Hematopoietic multipotent progenitor cell treated with erythropoietin and hydrocortisone succinate and interleukin-3 and kit ligand, for 15 days (in vitro differentiated cells): Measurements from ENCODE around the gene TVP23A.
"Not testable (repeated sequence)": the region's sequence is repeated elsewhere in the genome, so short reads cannot be mapped to it uniquely, and the experiment has no call there.

ENCODE experiments used
- DNase-seq: peaks from one replicate; pipeline ENCODE4 v3.0.0-alpha.2; 2015; ENCODE audit warnings: low spot score

The TVP23A gene

GRCh38 chr16:10745841-10746240 is 72.8 kb downstream of the TVP23A start:
- DNase-seq, result no peak

DNA sequence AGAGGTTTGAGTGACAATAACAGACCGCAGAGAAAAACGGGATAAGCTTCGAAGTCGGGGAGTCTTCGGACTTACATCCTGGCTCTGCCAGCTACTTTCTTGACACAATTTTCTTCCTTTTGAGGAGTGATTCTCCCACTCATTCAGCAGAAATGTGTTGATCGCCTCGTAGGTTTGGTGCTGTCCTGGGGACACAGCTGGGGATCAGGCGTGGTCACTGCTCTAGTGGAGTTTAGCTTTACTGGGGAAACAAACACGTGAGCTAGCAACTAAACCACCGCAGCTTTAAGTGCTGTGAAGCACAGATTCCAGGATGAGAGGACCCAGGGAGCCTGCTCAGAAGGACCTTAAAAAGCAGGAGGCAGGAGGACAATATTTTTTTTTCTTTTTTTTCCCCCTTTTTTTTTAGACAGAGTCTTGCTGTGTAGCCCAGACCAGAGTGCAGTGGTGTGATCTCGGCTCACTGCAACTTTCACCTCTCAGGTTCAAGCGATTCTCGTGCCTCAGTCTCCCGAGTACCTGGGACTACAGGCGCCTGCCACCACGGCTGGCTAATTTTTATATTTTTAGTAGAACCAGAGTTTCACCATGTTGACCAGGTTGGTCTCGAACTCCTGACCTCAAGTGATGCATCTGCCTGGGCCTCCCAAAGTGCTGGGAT is 74.1 kb downstream of the TVP23A start:
- DNase-seq, result no peak

DNA sequence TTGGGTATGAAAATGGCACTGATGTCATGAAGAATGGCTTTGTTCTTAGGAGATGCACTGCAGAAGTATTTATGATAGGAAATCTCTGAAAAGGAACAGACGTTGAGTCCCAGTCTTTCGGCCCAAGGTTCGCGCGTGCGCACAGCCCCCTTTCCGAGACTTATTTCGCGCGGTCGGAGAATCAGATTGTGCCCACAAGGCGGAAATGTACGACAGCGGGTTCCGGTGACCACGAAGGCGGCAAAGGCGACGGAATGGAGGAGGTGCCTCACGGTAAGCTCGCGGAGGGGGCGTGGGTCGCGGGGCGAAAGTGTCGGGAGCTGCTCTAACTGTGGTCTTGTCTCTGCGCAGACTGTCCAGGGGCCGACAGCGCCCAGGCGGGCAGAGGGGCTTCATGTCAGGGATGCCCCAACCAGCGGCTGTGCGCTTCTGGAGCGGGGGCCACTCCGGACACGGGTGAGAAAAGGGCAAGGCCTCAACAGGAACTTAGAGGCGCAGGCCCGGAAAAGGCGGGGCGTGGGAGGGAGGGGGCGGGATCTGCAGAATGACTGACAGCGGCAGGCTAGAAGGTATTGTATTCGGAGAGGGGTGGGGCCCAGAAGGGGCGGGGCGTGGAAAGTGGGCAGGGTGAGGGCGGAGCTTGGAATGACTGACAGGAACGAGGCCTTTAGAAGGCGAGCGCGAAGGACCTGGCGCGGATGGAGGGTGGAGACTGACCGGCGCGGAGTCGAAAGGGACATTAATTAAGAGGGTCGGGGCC is 74.8 kb downstream of the TVP23A start, which contains the start of gene NUBP1:
TSS of gene NUBP1 (plus strand) at position 233 of the 760 bp plus-strand sequence. CDS start at position 255, 22 bp downstream.
- DNase-seq, result peak; percentile 97

DNA sequence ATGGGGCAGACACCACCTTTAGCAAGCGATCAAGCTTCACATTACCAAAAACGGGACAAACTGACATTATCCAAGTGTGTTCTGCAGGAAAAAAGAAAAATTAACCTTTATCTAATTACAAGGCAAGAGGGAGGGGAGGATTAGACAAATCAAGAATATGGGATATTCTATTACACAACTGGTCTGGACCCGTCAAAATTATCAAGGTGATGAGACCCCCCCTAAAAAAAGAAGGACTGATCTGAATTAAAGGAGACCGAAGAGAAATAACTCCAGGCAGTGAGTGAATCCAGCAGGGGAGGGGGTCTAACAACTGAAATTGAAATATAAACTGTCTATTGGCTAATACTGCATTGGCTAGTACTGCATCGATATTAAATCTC is 75.4 kb downstream of the TVP23A start:
- DNase-seq, result no peak

DNA sequence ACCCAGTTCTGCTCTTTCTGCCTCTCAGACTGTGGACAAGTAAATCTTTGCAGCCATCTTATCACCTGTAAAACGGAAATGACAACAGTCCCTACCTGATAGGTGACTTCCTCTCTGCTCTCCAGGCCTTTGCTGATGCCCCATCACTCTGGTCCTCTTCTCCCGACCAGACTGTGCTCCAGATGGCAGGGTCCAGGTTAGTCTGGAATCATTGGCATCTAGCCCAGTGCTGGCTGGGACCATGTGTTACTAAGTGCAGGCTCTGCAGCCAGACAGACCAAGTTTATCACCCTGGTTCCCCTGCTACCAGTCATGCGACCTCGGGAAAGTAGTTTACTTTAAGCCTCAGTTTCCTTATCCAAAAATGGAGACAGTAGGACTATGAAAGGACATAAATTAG is 76.8 kb downstream of the TVP23A start:
- no peak for DNase-seq

DNA sequence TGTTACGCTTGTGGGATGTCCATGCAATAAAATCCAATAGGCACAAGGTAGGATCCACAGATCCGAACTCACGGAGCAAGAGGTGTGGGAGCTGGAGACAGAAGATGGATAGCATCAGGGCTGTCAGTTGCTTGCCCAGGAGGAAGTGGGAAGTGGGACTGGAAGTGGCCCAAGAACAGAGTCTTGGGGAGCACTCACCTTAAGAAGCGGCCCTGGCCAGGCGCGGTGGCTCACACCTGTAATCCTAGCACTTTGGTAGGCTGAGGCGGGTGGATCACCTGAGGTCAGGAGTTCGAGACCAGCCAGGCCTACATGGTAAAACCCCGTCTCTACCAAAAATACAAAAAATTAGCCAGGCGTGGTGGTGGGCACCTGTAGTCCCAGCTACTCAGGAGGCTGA is 77.3 kb downstream of the TVP23A start:
- DNase-seq, result not testable (repeated sequence)

DNA sequence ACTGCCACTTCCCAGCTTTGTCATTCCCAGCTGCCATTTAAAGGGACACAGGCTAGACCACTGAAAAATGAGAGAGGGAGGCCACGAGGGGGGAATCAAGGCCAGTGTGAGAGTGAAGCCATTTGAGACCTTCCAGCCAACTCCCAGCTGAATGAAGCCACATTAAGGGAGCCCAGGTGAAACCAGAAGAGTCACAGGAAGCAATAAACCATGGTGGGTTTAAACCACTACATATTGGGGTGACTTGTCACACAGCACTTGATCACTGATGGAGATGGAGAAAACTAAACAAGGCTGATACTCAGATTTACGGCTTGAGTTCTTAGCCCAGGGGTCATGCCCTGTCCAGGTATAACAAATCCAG is 77.8 kb downstream of the TVP23A start:
- DNase-seq, result no peak

DNA sequence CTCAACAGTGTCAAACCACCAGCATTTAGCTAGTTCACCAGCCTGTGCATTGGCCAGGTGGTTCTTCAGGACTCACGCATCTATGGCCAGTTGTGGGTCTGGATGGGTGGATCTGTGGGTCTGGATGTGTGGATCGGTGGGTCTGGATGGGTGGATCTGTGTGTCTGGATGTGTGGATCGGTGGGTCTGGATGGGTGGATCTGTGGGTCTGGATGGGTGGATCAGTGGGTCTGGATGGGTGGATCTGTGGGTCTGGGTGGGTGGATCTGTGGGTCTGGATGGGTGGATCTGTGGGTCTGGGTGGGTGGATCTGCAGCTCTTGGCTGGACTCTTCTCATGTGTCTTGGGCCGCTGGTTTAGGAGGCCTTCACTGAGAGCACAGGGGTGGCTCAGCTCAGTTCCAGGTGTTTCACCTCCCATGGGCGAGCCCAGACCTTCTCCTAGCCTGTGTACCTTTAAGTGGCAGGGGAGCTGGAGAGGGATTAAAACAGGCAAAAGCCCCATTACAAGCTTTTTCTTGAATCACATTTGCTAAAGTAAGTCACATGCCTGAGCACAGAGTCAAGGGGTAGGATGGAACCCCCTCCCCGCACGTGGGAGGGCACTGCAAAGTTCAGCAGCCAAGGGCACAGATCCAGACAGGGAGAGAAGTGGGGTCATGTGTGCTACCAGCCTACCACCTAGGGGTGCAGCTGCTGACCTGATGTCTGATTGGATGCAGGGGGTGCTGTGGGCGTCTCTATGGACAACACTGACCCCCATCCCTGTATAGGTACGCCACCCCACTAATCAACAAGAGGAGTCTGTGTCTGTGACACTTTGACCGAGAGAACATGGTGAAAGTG is 78.4 kb downstream of the TVP23A start:
- no peak for DNase-seq

- no peak for DNase-seq
Measured at GRCh38 chr16:10738231-10739077, 80.1 kb downstream of the TVP23A start.

- peak; percentile 81 for DNase-seq
Measured at GRCh38 chr16:10737068-10737625, 81.4 kb downstream of the TVP23A start.

- no peak for DNase-seq
Measured at GRCh38 chr16:10731790-10732189, 86.8 kb downstream of the TVP23A start.

- no peak for DNase-seq
Measured at GRCh38 chr16:10729104-10730048, 89.2 kb downstream of the TVP23A start.

DNA sequence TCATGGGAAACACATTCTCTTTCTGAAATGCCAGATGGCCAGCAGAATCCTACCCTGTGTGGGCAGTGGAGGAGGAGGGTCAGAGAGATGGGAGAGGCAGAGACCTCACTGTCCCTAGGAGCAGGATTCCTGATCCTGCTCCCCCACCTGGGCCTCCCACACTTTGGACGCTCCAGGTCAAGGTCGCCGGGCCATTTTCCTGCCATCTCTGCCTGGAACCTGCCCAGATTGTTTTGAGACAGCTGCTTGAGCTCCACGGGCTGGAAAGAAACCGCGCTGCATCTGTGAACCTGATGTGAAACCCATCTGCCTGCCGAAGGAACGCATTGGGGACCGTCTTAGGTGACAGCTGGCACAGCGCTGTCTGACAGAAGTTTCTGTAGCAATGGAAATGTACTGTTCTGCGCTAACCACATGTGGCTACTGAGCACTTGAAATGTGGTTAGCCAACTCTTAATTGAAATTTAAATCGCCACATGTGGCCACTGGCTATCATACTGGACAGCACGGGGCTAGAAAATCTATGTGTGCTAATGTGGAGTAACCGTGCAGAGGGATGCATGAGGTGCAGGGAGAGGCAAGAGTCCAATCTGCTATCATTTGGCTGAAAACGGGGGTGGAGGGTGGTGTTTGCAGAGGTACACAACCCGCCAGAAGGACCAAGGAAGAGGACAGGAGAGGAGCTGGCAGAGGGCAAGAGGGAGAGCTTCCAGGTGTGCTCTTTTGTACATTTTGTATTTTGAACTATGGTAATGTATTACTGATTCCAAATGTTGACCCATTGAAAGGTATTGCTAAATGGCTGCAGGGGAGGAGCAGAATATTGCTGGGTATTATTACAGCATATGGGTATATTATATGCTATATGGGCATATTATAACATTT is 90.3 kb downstream of the TVP23A start:
- DNase-seq, result no peak
